GM18858 (cell line): ENCODE results near the gene CLPX.
"Not testable (repeated sequence)": the region's sequence is repeated elsewhere in the genome, so short reads cannot be mapped to it uniquely, and the experiment has no call there.

Source experiments
- ATAC-seq: cut with Tn5 transposase; IDR thresholded peaks from one replicate; pipeline ENCODE4 v1.9.1; 2021; ENCODE audit not compliant: unreplicated experiment

CLPX gene

GRCh38 chr15:65207280-65207840 is 22.2 kb upstream of the CLPX start:
- no peak for ATAC-seq

- no peak for ATAC-seq
Observed at GRCh38 chr15:65206750-65207149, 21.6 kb upstream of the CLPX start.

GRCh38 chr15:65204931-65205660 is 20.0 kb upstream of the CLPX start:
- ATAC-seq: no peak

GRCh38 chr15:65204236-65204930 is 19.2 kb upstream of the CLPX start:
- no peak for ATAC-seq

- no peak for ATAC-seq
Observed at GRCh38 chr15:65201918-65202317, 16.8 kb upstream of the CLPX start.

- no peak for ATAC-seq
Observed at GRCh38 chr15:65198571-65198970, 13.4 kb upstream of the CLPX start.

- no peak for ATAC-seq
Observed at GRCh38 chr15:65197337-65197645, 12.1 kb upstream of the CLPX start.

- no peak for ATAC-seq
Observed at GRCh38 chr15:65196637-65197336, 11.6 kb upstream of the CLPX start.

GRCh38 chr15:65195548-65195923 is 10.4 kb upstream of the CLPX start:
- ATAC-seq: no peak

GRCh38 chr15:65194826-65195547 is 9.8 kb upstream of the CLPX start:
- no peak for ATAC-seq

GRCh38 chr15:65192016-65192415 is 6.9 kb upstream of the CLPX start:
- no peak for ATAC-seq

GRCh38 chr15:65189102-65189740 is 4.1 kb upstream of the CLPX start:
- no peak for ATAC-seq

GRCh38 chr15:65188472-65188871 is 3.3 kb upstream of the CLPX start:
- ATAC-seq: not testable (repeated sequence)

GRCh38 chr15:65184305-65184867 is 756 bp downstream of the CLPX start:
- peak; percentile 19 for ATAC-seq

GRCh38 chr15:65183865-65184159 is 1.3 kb downstream of the CLPX start:
- no peak for ATAC-seq

GRCh38 chr15:65182538-65182937 is 2.6 kb downstream of the CLPX start:
- no peak for ATAC-seq

GRCh38 chr15:65181582-65182353 is 3.4 kb downstream of the CLPX start:
- ATAC-seq: not testable (repeated sequence)

GRCh38 chr15:65180167-65180566 is 5.0 kb downstream of the CLPX start:
- no peak for ATAC-seq

GRCh38 chr15:65177901-65178300 is 7.2 kb downstream of the CLPX start:
- ATAC-seq: no peak

GRCh38 chr15:65176056-65176455 is 9.1 kb downstream of the CLPX start:
- no peak for ATAC-seq
